CD4-positive, alpha-beta T cell (primary cell): ENCODE results near the gene ESPL1. TPM values are rescaled to one million over a fixed set of nuclear protein-coding genes. Genes with fewer than 3 reads are reported as not detected.

Source experiments
- ATAC-seq: fragments of 200-7000 bp; cut with Tn5 transposase; one replicate; pipeline ENCODE4 v1.10.0; 2022; ENCODE audit warnings: mild to moderate bottlenecking; ENCODE audit not compliant: poor library complexity
- CTCF ChIA-PET: fragments of 350-600 bp; sonication (Branson Sonifier 250); formaldehyde crosslinking; loops from one replicate; lab custom pipeline; 2021; ENCODE audit warnings: antibody characterized with exemption, inconsistent platforms; lab: Charles Lee
- POLR2A ChIA-PET: fragments of 350-600 bp; sonication (Branson Sonifier 250); formaldehyde crosslinking; loops from one replicate; lab custom pipeline; 2021; ENCODE audit warnings: antibody characterized with exemption, inconsistent platforms; lab: Charles Lee
- DNase-seq, 14 experiments: peaks; one replicate each; pipeline ENCODE4 v3.0.0-alpha.2; 2013 to 2020; ENCODE audit warnings: mixed read lengths in 2 of 14
- H3K27ac ChIP-seq, 2 donors: one replicate each; pipeline versions ENCODE4 v1.5.1 to v1.7.0; 2013; ENCODE audit warnings: low read length in 2 of 2, low read depth in 1 of 2, mild to moderate bottlenecking in 1 of 2
- H3K27me3 ChIP-seq, 2 experiments: 1 replicate in 1 of 2; 2 replicates in 1 of 2; pipeline versions ENCODE4 v1.6.1 to v1.7.0; 2013; ENCODE audit warnings: low read length in 2 of 2, control low read depth in 1 of 2, mild to moderate bottlenecking in 1 of 2, moderate library complexity in 1 of 2; ENCODE audit not compliant: insufficient read depth in 2 of 2, control insufficient read depth in 1 of 2
- H3K36me3 ChIP-seq: one replicate; pipeline ENCODE4 v1.6.1; 2013; ENCODE audit warnings: low read length, control low read depth; ENCODE audit not compliant: insufficient read depth
- H3K4me1 ChIP-seq: one replicate; pipeline ENCODE4 v1.6.1; 2013; ENCODE audit warnings: low read length, control low read depth; ENCODE audit not compliant: insufficient read depth
- H3K4me3 ChIP-seq: one replicate; pipeline ENCODE4 v1.5.1; 2013; ENCODE audit warnings: mild to moderate bottlenecking, low read length, moderate library complexity
- H3K9me3 ChIP-seq, 2 experiments: 1 replicate in 1 of 2; 2 replicates in 1 of 2; pipeline versions ENCODE4 v1.6.1 to v1.7.0; 2013; ENCODE audit warnings: low read length in 2 of 2, mild to moderate bottlenecking in 2 of 2, control low read depth in 1 of 2, moderate library complexity in 1 of 2; ENCODE audit not compliant: control insufficient read depth in 1 of 2, insufficient read depth in 1 of 2
- H3K27ac Mint-ChIP-seq: one replicate; pipeline ENCODE4 v1.8.0; 2020; ENCODE audit warnings: mixed read lengths
- H3K27me3 Mint-ChIP-seq: one replicate; pipeline ENCODE4 v1.8.0; 2021; ENCODE audit warnings: mixed read lengths
- H3K36me3 Mint-ChIP-seq: one replicate; pipeline ENCODE4 v1.8.0; 2021; ENCODE audit warnings: low read depth, mixed read lengths
- H3K4me1 Mint-ChIP-seq: one replicate; pipeline ENCODE4 v1.8.0; 2021; ENCODE audit warnings: low read depth, mixed read lengths
- H3K4me3 Mint-ChIP-seq: one replicate; pipeline ENCODE4 v1.8.0; 2020; ENCODE audit warnings: mild to moderate bottlenecking, mixed read lengths
- H3K9me3 Mint-ChIP-seq: one replicate; pipeline ENCODE4 v1.8.0; 2020; ENCODE audit warnings: mixed read lengths
- intact Hi-C, 2 experiments: fragments of 100-400 bp; cut with DNase I in 1 of 2; cut with micrococcal nuclease in 1 of 2; formaldehyde crosslinking; loops; one replicate each; pipeline versions ENCODE4 v1.15.1 to v1.9.0; 2023 to 2025; cut with DNase I, micrococcal nuclease
- total RNA-seq, 174 experiments: library from RNA in 2 of 174; stranded (reverse) in 2 of 174; gene quantifications; one replicate each; pipeline ENCODE4 v1.2.3 and lab custom pipeline; 2021 to 2026
- TF ChIP-seq, protein P1 (sequence below): fragments of 200-600 bp; IDR thresholded peaks from one replicate; pipeline ENCODE4 v1.8.0; 2022; ENCODE audit warnings: antibody characterized with exemption, mild to moderate bottlenecking

Gene ESPL1
- total RNA-seq, 2 experiments from 2014 or later = 0.20 to 0.71 TPM

DNA sequence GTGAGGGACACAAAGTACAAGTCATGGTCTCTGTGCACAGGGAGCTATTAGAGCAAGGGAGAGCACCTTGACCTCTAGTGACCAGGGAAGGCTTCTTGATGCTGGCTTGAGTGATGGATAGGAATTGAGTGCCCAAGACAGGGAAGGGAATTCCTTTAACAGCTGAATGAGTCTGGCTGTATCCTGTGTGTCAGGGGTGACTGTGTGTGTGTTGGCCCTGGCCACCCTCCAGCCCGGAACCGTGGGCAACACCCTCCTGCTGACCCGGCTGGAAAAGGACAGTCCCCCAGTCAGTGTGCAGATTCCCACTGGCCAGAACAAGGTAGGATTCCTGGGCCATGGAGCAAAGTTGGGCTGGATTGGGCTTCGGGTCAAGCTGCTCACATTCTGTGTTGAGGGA lies 21.8 kb downstream of the ESPL1 start:
- H3K27ac ChIP-seq = no peak overlapping the region
- Mint-ChIP-seq H3K4me3 (no peak overlapping the region), H3K9me3 (no peaks in the 10 kb centered on the region), H3K4me1 (peaks cover 6% of the 10 kb centered on the region), H3K27me3 (no peaks in the 10 kb centered on the region), H3K27ac (no peak overlapping the region), H3K36me3 (no peaks in the 10 kb centered on the region)
- CTCF ChIA-PET = interaction anchor here (4.4 kb wide), 1 partner anchor 77 kb away, joined by 15 read pairs; no protein-coding TSS in a partner anchor
- H3K9me3 ChIP-seq = no peaks in the 10 kb centered on the region
- DNase-seq (no peak), ATAC-seq (no peak)
- TF ChIP-seq, protein P1, sequence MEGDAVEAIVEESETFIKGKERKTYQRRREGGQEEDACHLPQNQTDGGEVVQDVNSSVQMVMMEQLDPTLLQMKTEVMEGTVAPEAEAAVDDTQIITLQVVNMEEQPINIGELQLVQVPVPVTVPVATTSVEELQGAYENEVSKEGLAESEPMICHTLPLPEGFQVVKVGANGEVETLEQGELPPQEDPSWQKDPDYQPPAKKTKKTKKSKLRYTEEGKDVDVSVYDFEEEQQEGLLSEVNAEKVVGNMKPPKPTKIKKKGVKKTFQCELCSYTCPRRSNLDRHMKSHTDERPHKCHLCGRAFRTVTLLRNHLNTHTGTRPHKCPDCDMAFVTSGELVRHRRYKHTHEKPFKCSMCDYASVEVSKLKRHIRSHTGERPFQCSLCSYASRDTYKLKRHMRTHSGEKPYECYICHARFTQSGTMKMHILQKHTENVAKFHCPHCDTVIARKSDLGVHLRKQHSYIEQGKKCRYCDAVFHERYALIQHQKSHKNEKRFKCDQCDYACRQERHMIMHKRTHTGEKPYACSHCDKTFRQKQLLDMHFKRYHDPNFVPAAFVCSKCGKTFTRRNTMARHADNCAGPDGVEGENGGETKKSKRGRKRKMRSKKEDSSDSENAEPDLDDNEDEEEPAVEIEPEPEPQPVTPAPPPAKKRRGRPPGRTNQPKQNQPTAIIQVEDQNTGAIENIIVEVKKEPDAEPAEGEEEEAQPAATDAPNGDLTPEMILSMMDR = no peak
- no peaks in the 10 kb centered on the region for H3K27me3 ChIP-seq
- POLR2A ChIA-PET = no interaction called here
- H3K4me1 ChIP-seq = peaks cover 12% of the 10 kb centered on the region
- intact Hi-C loops = loop anchor here in 1 of 2 experiments (2.0 to 5.0 kb wide), 3 partner anchors 38 to 223 kb away; a partner anchor contains a TSS
- no peak overlapping the region for H3K4me3 ChIP-seq
- H3K36me3 ChIP-seq = no peaks in the 10 kb centered on the region

DNA sequence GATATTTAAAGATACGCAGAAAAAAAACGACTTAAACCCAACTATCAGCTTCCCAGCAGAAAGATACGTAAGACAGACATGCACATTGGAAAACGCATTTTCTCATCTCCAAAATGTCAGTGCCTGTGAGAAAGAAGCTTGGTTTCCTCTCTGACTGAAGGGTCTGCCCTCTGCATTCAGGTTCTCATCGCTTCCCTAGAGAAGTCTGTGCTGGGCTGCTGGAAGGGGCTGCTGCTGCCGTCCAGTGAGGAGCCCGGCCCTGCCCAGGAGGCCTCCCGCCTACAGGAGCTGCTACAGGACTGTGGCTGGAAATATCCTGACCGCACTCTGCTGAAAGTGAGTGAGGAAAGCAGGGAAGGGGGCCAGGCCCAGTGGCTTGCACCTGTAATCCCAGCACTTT lies 22.6 kb downstream of the ESPL1 start:
- Histone ChIP-seq H3K9me3 (no peaks in the 10 kb centered on the region), H3K36me3 (no peaks in the 10 kb centered on the region), H3K4me3 (no peak overlapping the region), H3K4me1 (peaks cover 16% of the 10 kb centered on the region), H3K27me3 (no peaks in the 10 kb centered on the region), H3K27ac (no peak overlapping the region)
- Mint-ChIP-seq H3K36me3 (peaks cover 5% of the 10 kb centered on the region), H3K4me1 (peaks cover 14% of the 10 kb centered on the region), H3K27ac (no peak overlapping the region), H3K9me3 (no peaks in the 10 kb centered on the region), H3K4me3 (no peak overlapping the region), H3K27me3 (no peaks in the 10 kb centered on the region)
- CTCF ChIA-PET = no interaction called here
- TF ChIP-seq, protein P1 = no peak
- POLR2A ChIA-PET = no interaction called here
- intact Hi-C loops = no loop called here
- DNase-seq (no peak), ATAC-seq (no peak)

DNA sequence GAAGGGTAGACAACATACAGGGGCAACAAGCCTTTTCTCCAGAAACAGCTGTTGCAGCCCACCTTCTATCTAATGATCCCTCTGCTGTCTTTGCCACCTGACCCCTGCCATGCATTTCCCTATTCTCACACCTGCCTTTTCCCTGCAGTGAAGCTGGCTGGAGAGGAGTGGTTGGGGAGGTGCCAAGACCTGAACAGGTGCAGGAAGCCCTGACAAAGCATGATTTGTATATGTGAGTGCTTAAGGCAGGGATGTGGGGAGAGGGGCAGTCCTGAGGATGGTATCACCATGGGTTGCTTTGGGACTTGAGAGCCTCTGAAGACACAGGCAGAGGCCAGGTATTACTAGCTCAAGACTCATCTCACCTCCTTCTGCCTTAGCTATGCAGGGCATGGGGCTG lies 24.3 kb downstream of the ESPL1 start:
- TF ChIP-seq, protein P1 = no peak
- intact Hi-C loops = no loop called here
- no peak for ATAC-seq
- peaks cover 30% of the 10 kb centered on the region for H3K4me1 Mint-ChIP-seq
- Histone ChIP-seq H3K9me3 (no peaks in the 10 kb centered on the region), H3K36me3 (peaks cover 5% of the 10 kb centered on the region), H3K27ac (no peak overlapping the region), H3K27me3 (no peaks in the 10 kb centered on the region), H3K4me1 (peaks cover 26% of the 10 kb centered on the region), H3K4me3 (no peak overlapping the region)
- no peak overlapping the region for H3K27ac Mint-ChIP-seq
- H3K9me3 Mint-ChIP-seq = no peaks in the 10 kb centered on the region
- ChIA-PET POLR2A (interaction anchor here (1.3 to 8.4 kb wide), 2 partner anchors 28 to 112 kb away, joined by 4 to 109 read pairs; partner anchors contain the start of genes AAAS, CSAD and ZNF740), CTCF (interaction anchor here (1.2 to 1.3 kb wide), 2 partner anchors 29 to 79 kb away, joined by 3 to 5 read pairs; partner anchors contain the start of gene AAAS)
- no peak overlapping the region for H3K4me3 Mint-ChIP-seq
- peaks cover 23% of the 10 kb centered on the region for H3K36me3 Mint-ChIP-seq
- DNase-seq = no peak
- H3K27me3 Mint-ChIP-seq = no peaks in the 10 kb centered on the region
